Activated T-cell treated with anti-CD3 and anti-CD28 coated beads, Interleukin-2, amount 50 U/mL, for 4 hours (primary cell): ENCODE measurements around the gene OR2A25. TPM values are rescaled to one million over a fixed set of nuclear protein-coding genes. Genes with fewer than 3 reads are reported as not detected.

ENCODE experiments used
- ATAC-seq, 2 donors: fragments of 200-7000 bp; cut with Tn5 transposase; one replicate each; pipeline ENCODE4 v1.10.0; 2021
- DNase-seq: peaks from one replicate; pipeline ENCODE4 v3.0.0-alpha.2; 2020
- H3K27me3 Mint-ChIP-seq: one replicate; pipeline ENCODE4 v1.8.0; 2021; ENCODE audit warnings: low read depth, mixed read lengths
- H3K36me3 Mint-ChIP-seq: one replicate; pipeline ENCODE4 v1.8.0; 2022; ENCODE audit warnings: mixed read lengths; ENCODE audit not compliant: insufficient read depth
- H3K4me1 Mint-ChIP-seq: one replicate; pipeline ENCODE4 v1.8.0; 2021; ENCODE audit warnings: low read depth, mixed read lengths
- H3K4me3 Mint-ChIP-seq: one replicate; pipeline ENCODE4 v1.8.0; 2021; ENCODE audit warnings: mild to moderate bottlenecking, moderate library complexity, mixed read lengths
- H3K9me3 Mint-ChIP-seq: one replicate; pipeline ENCODE4 v1.8.0; 2021; ENCODE audit warnings: mixed read lengths
- total RNA-seq, 3 donors: library from RNA; stranded (reverse); gene quantifications; one replicate each; pipeline ENCODE4 v1.2.1, GENCODE V29; 2021

The OR2A25 gene
- not detected for total RNA-seq

DNA sequence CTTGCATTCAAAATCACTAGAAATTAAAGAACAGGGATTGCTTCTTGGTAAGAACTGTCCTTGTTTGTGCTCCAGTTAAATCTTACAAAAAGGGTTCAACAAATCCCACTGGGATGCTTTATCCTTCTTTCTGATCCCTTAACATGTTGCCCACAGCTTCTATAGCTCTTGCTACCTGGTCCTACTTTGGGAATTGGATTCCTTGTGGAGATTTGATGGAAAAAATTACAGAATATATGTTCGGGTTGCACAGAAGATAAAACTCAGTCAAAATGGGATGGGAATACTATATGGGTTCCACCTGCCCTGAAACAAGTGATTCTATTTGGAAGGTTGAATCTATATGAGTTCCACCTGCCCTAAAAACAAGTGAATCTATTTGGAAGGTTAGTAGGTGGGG, at the start of gene OR2A25:
Gene OR2A25 (plus strand): TSS at position 301 of the 400 bp plus-strand sequence. CDS start 4,409 bp downstream, outside the sequence.
- H3K4me1 Mint-ChIP-seq, result no peaks in the 10 kb centered on the region
- no peak within 1 kb of the TSS for H3K4me3 Mint-ChIP-seq
- peaks cover 9% of the 10 kb centered on the region for H3K27me3 Mint-ChIP-seq

GRCh38 chr7:144020340-144020739, 49.3 kb upstream of the OR2A25 start:
- ATAC-seq, result no peak
- Mint-ChIP-seq H3K9me3 (no peaks in the 10 kb centered on the region), H3K27me3 (no peaks in the 10 kb centered on the region), H3K4me1 (no peaks in the 10 kb centered on the region), H3K36me3 (no peaks in the 10 kb centered on the region), H3K4me3 (no peak overlapping the region)
- DNase-seq, result no peak

More for the DNA sequence above, at the start of gene OR2A25:
- DNase-seq (no peak), ATAC-seq (no peak)
- Mint-ChIP-seq H3K36me3 (no peaks in the 10 kb centered on the region), H3K9me3 (no peaks in the 10 kb centered on the region)

DNA sequence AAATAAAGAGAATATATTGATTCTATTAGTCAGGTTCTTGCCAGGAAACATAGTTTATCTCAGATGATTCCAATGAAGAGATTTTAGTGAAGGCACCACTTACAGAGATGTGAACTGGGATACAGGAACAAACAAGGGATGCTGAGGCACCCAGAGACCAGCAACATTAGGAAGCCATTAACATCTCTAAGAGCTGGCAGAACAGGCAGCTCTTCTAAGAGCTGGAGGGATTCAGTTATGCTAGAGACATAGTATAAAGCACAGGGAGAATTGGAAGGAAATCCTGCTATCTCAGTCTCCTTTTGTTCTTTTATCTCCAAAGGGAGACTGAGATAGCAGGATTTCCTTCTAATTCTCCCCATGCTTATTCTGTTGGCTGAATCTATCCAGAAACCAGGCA, 47.4 kb upstream of the OR2A25 start:
- Mint-ChIP-seq H3K36me3 (no peaks in the 10 kb centered on the region), H3K9me3 (no peaks in the 10 kb centered on the region), H3K4me3 (no peak overlapping the region), H3K4me1 (no peaks in the 10 kb centered on the region), H3K27me3 (no peaks in the 10 kb centered on the region)
- ATAC-seq, result no peak
- DNase-seq, result no peak

DNA sequence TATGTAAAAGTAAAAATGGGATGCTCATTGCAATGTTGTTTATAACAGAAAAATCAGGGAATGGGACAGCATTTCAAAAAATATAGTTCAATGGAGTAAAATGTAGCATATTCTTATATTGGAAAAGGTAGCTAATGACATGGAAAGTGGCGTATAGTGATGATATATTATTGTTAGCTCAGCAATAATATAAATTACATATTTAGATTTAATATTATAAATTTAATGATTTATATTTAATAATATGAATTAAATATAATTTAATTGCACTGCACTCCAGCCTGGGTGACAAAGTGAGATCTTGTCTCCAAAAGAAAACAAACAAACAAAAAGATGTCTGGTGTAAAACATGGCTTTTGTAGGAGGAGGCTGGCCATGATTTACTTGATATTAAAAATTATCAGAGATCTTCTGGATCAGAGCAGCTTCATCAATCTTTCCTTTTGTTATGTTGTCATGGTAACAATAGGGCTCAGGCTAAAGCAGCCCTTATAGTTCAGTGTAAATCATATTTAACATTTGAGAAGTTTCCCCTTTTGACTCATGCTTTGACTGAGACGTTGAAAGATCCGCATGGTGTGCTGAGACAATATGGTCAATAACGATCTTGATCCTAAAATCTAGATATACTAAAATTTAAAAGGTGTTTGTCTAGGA, 46.3 kb upstream of the OR2A25 start:
- Mint-ChIP-seq H3K4me3 (no peak overlapping the region), H3K36me3 (no peaks in the 10 kb centered on the region), H3K27me3 (no peaks in the 10 kb centered on the region), H3K4me1 (peaks cover 3% of the 10 kb centered on the region), H3K9me3 (no peaks in the 10 kb centered on the region)
- no peak for DNase-seq
- ATAC-seq, result no peak

DNA sequence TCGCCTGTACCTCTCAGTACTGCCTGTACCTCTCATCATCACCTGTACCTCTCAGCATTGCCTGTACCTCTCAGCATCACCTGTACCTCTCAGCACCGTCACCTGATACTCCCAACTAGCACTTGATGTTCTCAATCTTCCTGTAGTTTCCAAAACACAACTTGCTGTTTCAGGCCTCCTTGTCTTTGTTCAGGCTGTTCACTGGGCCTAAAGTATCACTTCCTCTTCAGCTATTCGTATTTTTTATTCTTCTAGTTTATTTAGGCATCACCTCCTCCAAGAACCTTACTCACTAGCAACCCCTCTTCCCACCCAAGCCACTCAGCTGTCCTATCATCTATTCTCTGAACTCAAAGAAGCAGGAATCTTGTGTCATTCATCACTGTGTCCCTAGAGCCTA, 45.4 kb upstream of the OR2A25 start:
- Mint-ChIP-seq H3K36me3 (no peaks in the 10 kb centered on the region), H3K9me3 (no peaks in the 10 kb centered on the region), H3K4me3 (no peak overlapping the region), H3K27me3 (no peaks in the 10 kb centered on the region), H3K4me1 (peaks cover 3% of the 10 kb centered on the region)
- no peak for ATAC-seq
- DNase-seq, result no peak

- Mint-ChIP-seq H3K9me3 (no peaks in the 10 kb centered on the region), H3K36me3 (no peaks in the 10 kb centered on the region), H3K4me1 (peaks cover 3% of the 10 kb centered on the region), H3K27me3 (peaks cover under 1% of the 10 kb centered on the region), H3K4me3 (no peak overlapping the region)
- ATAC-seq, result no peak
- DNase-seq, result no peak
Observed at GRCh38 chr7:144026203-144026883, 43.3 kb upstream of the OR2A25 start.

- Mint-ChIP-seq H3K27me3 (peaks cover 3% of the 10 kb centered on the region), H3K36me3 (no peaks in the 10 kb centered on the region), H3K4me1 (peaks cover 3% of the 10 kb centered on the region), H3K9me3 (no peaks in the 10 kb centered on the region), H3K4me3 (no peak overlapping the region)
- no peak for ATAC-seq
- no peak for DNase-seq
Observed at GRCh38 chr7:144027070-144027469, 42.5 kb upstream of the OR2A25 start.

DNA sequence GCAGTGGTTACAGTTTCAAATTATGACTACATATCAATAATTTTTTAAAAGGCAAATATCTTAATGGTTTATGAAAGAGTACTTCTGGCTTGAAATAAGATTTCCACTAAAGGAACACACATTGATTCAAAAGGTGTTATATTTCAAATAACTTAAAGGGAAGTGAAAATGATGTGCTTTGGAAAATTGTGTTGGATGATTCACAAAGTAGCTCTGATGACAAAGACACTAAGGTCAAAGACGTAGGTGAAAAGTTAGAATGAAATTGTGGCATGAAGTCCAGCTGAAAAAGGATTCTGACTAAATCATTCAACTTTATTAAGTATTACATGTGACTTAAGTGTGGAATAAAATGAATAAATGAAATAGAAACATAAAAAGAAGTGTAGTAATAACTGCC, 41.6 kb upstream of the OR2A25 start:
- H3K4me1 Mint-ChIP-seq, result peaks cover 3% of the 10 kb centered on the region
- ATAC-seq (no peak), DNase-seq (no peak)
- no peaks in the 10 kb centered on the region for H3K36me3 Mint-ChIP-seq
- H3K27me3 Mint-ChIP-seq, result peaks cover 7% of the 10 kb centered on the region
- no peaks in the 10 kb centered on the region for H3K9me3 Mint-ChIP-seq
- H3K4me3 Mint-ChIP-seq, result no peak overlapping the region

DNA sequence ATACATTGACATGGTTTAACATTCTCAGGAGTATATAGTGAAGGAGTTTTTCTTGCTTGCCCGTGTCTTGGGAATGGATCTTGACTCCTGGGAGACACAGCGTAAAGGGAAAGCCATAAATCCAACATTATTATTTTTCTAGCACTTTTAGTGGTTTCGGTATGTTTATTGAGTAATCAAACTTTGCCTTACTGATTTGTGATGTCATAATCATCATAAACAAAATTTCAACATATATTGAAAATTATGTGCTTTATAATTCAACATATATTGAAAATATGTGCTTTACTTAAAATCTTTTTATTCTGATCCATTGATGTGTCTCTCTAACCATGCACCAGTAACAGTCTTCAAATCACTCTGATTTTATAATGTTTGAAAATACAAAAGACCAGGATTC, 41.1 kb upstream of the OR2A25 start:
- no peaks in the 10 kb centered on the region for H3K36me3 Mint-ChIP-seq
- H3K27me3 Mint-ChIP-seq, result peaks cover 11% of the 10 kb centered on the region
- ATAC-seq (no peak), DNase-seq (no peak)
- H3K4me3 Mint-ChIP-seq, result no peak overlapping the region
- H3K9me3 Mint-ChIP-seq, result no peaks in the 10 kb centered on the region
- H3K4me1 Mint-ChIP-seq, result peaks cover 3% of the 10 kb centered on the region

DNA sequence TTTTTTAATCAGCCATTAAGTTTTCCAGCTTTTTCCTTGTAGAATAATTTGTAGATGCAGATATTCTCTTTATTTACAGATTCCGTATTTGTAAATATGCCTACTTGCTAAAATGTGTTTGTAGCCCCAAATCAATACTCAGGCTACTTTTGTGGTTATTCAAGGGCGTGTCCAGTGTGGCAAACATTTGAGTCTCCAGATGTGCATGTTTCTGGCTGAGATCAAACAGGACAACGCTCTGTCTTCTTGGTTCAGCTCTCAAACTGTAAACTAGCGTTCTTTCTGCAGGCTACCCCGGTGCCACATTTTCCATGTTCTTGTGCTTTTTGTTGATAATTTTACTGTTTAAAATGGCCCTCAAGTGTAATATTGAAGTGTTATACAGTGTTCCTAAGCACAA, 37.1 kb upstream of the OR2A25 start:
- H3K4me1 Mint-ChIP-seq, result peaks cover 2% of the 10 kb centered on the region
- no peak for ATAC-seq
- H3K4me3 Mint-ChIP-seq, result no peak overlapping the region

GRCh38 chr7:144032985-144033709, 36.5 kb upstream of the OR2A25 start:
- Mint-ChIP-seq H3K4me3 (no peak overlapping the region), H3K36me3 (no peaks in the 10 kb centered on the region), H3K27me3 (peaks cover 22% of the 10 kb centered on the region), H3K4me1 (no peaks in the 10 kb centered on the region), H3K9me3 (no peaks in the 10 kb centered on the region)
- ATAC-seq (no peak), DNase-seq (no peak)

More for the DNA sequence above, 37.1 kb upstream of the OR2A25 start:
- Mint-ChIP-seq H3K9me3 (no peaks in the 10 kb centered on the region), H3K27me3 (peaks cover 22% of the 10 kb centered on the region), H3K36me3 (no peaks in the 10 kb centered on the region)
- DNase-seq, result no peak

GRCh38 chr7:144035385-144035784, 34.2 kb upstream of the OR2A25 start:
- no peak for DNase-seq
- H3K4me1 Mint-ChIP-seq, result no peaks in the 10 kb centered on the region
- peaks cover 22% of the 10 kb centered on the region for H3K27me3 Mint-ChIP-seq
- no peak overlapping the region for H3K4me3 Mint-ChIP-seq
- H3K9me3 Mint-ChIP-seq, result no peaks in the 10 kb centered on the region
- no peaks in the 10 kb centered on the region for H3K36me3 Mint-ChIP-seq
- ATAC-seq, result no peak

DNA sequence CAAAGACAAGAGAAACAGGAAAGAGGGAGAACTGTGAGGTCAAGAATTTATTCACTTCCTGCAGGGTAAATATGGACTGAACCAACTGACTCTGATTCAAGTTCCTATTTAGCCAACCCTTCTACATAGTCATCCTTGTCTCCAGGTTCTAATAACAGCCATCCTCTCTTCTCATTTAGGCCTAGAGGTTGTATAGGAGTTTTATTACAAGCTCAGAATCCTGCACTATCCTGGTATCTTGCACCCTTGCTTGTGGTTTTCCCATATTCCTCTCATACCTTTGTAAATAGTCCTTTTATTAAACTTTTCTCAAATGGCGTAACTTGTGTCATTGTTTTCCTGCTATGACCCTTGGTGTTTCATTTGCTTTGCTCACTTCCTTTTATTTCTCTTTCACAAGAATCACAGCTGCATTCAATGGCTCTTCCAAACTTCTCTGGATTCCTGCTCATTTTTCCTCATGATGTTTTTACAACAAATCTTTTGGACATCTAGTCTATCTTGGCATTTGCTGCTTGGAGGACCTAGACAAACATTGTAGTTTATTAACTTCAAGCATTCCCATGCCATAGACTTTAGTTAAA, 33.2 kb upstream of the OR2A25 start:
- peaks cover 21% of the 10 kb centered on the region for H3K27me3 Mint-ChIP-seq
- no peak overlapping the region for H3K4me3 Mint-ChIP-seq
- ATAC-seq, result no peak
- no peaks in the 10 kb centered on the region for H3K4me1 Mint-ChIP-seq
- no peaks in the 10 kb centered on the region for H3K9me3 Mint-ChIP-seq
- no peaks in the 10 kb centered on the region for H3K36me3 Mint-ChIP-seq
- DNase-seq, result no peak

- H3K9me3 Mint-ChIP-seq, result no peaks in the 10 kb centered on the region
- ATAC-seq (no peak), DNase-seq (no peak)
- no peaks in the 10 kb centered on the region for H3K4me1 Mint-ChIP-seq
- peaks cover 19% of the 10 kb centered on the region for H3K27me3 Mint-ChIP-seq
- no peak overlapping the region for H3K4me3 Mint-ChIP-seq
- H3K36me3 Mint-ChIP-seq, result no peaks in the 10 kb centered on the region
Observed at GRCh38 chr7:144037414-144038035, 32.1 kb upstream of the OR2A25 start.
